ENCODE results near the gene TAF4. TPM values are rescaled to one million over a fixed set of nuclear protein-coding genes. Genes with fewer than 3 reads are reported as not detected.

The TAF4 gene
- total and polyA plus RNA-seq, 2 donors (not counting 3 experiments of a cell fraction or from before 2014, with no cell fraction given), result 6.1 to 19.5 TPM

DNA sequence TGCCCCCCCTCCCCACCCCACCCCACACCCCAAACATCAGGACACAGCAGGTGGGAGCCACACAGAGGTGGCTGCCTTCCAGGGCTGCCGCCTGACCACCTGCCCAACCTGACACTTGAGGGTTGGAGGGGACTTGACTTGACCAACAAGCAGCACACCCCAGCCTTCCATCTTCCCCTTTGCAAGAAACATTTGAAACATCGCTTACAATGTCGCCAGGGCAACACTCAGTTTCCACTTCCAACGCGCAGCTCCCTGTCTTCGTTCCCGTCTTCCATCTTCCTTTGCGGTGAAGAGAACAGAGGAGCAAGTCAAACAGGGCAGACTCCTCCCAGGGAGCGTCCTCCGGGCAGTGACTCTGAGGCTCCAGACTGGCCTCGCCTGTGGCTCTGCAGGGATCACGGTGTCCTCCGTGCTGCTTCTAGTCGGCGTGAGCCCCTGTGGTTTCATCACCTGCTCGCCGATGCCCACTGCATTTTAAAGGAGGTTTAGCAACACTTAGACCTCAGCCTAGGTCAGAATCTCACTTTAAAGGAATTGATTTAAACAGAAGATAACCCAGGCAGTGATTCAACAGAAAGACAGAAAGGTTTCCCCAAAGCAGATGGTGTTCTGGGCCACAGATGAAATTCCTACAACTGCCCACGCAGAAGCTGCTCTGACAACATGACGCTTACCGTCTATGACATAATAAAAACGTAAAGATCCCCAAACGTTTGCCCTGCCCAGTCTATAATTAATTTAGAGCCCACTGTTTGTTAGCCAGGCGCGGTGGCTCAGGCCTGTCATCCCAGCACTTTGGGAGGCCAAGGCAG lies 130.8 kb downstream of the TAF4 start:
- dilution Hi-C loops (cut with MboI; ENCODE audit: extremely low pct_ligation_motif_present, low sequenced_read_pairs) (no loop called here), intact Hi-C loops (cut with micrococcal nuclease) (no loop called here)
- DNase-seq (ENCODE audit: low read depth, low spot score) (no peak), FAIRE-seq (no peak)
- Histone ChIP-seq H3K9me3 (replicated peaks; ENCODE audit: control insufficient read depth, insufficient read depth, low read length) (no peaks in the 10 kb centered on the region), H3K27me3 (ENCODE audit: control insufficient read depth in 2 of 2, insufficient read depth in 2 of 2, low read length in 2 of 2) (no peaks in the 10 kb centered on the region), H3K27ac (ENCODE audit: insufficient read depth, low read depth, low read length) (no peak overlapping the region), H4K20me1 (replicated peaks; ENCODE audit: control insufficient read depth, extremely low read depth, insufficient read depth, low read length) (no peaks in the 10 kb centered on the region), H2AFZ (ENCODE audit: low read depth, low read length) (no peak overlapping the region), H3K9ac (replicated peaks; ENCODE audit: extremely low read depth, insufficient read depth, low read length) (no peak overlapping the region), H3K79me2 (ENCODE audit: control insufficient read depth, insufficient read depth, low read length) (no peaks in the 10 kb centered on the region), H3K9me1 (replicated peaks; ENCODE audit: control insufficient read depth, extremely low read depth, insufficient read depth, low read length) (no peaks in the 10 kb centered on the region), H3K4me1 (ENCODE audit: control insufficient read depth, extremely low read depth, insufficient read depth, low read length) (no peaks in the 10 kb centered on the region), H3K4me2 (ENCODE audit: insufficient read depth, low read length) (no peak overlapping the region), H3K36me3 (ENCODE audit: control insufficient read depth in 2 of 2, extremely low read depth in 1 of 2, insufficient read depth in 2 of 2, low read length in 2 of 2) (no peaks in the 10 kb centered on the region), H3K4me3 (replicated peaks in 1 of 3; ENCODE audit: insufficient read depth in 1 of 3, low read depth in 1 of 3, low read length in 3 of 3) (no peak overlapping the region)
- TF ChIP-seq, protein P1, sequence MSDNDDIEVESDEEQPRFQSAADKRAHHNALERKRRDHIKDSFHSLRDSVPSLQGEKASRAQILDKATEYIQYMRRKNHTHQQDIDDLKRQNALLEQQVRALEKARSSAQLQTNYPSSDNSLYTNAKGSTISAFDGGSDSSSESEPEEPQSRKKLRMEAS (IDR thresholded peaks at IDR 0.05; ENCODE audit: insufficient read depth, insufficient read length), result no peak
- TF ChIP-seq EZH2 (IDR thresholded peaks at IDR 0.05; ENCODE audit: borderline replicate concordance, low read depth, low read length, severe bottlenecking) (no peak), FOS (IDR thresholded peaks at IDR 0.05; ENCODE audit: borderline replicate concordance, insufficient read depth, low read length) (no peak)
- no TSS peak for BruUV-seq (replicated peaks)
- POLR2A ChIA-PET, result no interaction called here
- CTCF ChIA-PET, result no interaction called here

GRCh38 chr20:61933951-61934715 lies 131.5 kb downstream of the TAF4 start:
- H2AFZ ChIP-seq (ENCODE audit: low read depth, low read length), result no peak overlapping the region
- no peak overlapping the region for H3K4me3 ChIP-seq (replicated peaks in 1 of 3; ENCODE audit: insufficient read depth in 1 of 3, low read depth in 1 of 3, low read length in 3 of 3)
- H3K36me3 ChIP-seq (ENCODE audit: control insufficient read depth in 2 of 2, extremely low read depth in 1 of 2, insufficient read depth in 2 of 2, low read length in 2 of 2), result no peaks in the 10 kb centered on the region
- no peaks in the 10 kb centered on the region for H3K4me1 ChIP-seq (ENCODE audit: control insufficient read depth, extremely low read depth, insufficient read depth, low read length)
- H3K9me3 ChIP-seq (replicated peaks; ENCODE audit: control insufficient read depth, insufficient read depth, low read length), result no peaks in the 10 kb centered on the region
- no peak for DNase-seq (ENCODE audit: low read depth, low spot score)
- POLR2A ChIA-PET, result no interaction called here
- intact Hi-C loops (cut with micrococcal nuclease) (no loop called here), dilution Hi-C loops (cut with MboI; ENCODE audit: extremely low pct_ligation_motif_present, low sequenced_read_pairs) (no loop called here)
- no peaks in the 10 kb centered on the region for H3K9me1 ChIP-seq (replicated peaks; ENCODE audit: control insufficient read depth, extremely low read depth, insufficient read depth, low read length)
- FAIRE-seq, result no peak
- no peaks in the 10 kb centered on the region for H3K79me2 ChIP-seq (ENCODE audit: control insufficient read depth, insufficient read depth, low read length)
- H3K27me3 ChIP-seq (ENCODE audit: control insufficient read depth in 2 of 2, insufficient read depth in 2 of 2, low read length in 2 of 2), result no peaks in the 10 kb centered on the region
- no peaks in the 10 kb centered on the region for H4K20me1 ChIP-seq (replicated peaks; ENCODE audit: control insufficient read depth, extremely low read depth, insufficient read depth, low read length)
- H3K9ac ChIP-seq (replicated peaks; ENCODE audit: extremely low read depth, insufficient read depth, low read length), result no peak overlapping the region
- CTCF ChIA-PET, result no interaction called here
- H3K4me2 ChIP-seq (ENCODE audit: insufficient read depth, low read length), result no peak overlapping the region
- TF ChIP-seq, protein P1 (IDR thresholded peaks at IDR 0.05; ENCODE audit: insufficient read depth, insufficient read length), result no peak
- TF ChIP-seq EZH2 (IDR thresholded peaks at IDR 0.05; ENCODE audit: borderline replicate concordance, low read depth, low read length, severe bottlenecking), result no peak
- no peak for TF ChIP-seq FOS (IDR thresholded peaks at IDR 0.05; ENCODE audit: borderline replicate concordance, insufficient read depth, low read length)
- no peak overlapping the region for H3K27ac ChIP-seq (ENCODE audit: insufficient read depth, low read depth, low read length)
- no TSS peak for BruUV-seq (replicated peaks)

Measured in endothelial cell of umbilical vein (primary cell).